NOMO-1 treated with DMSO at 0.1 percent for 48 hours (cell line): ENCODE data around the gene ZFYVE27.
"Not testable (repeated sequence)": the region's sequence is repeated elsewhere in the genome, so short reads cannot be mapped to it uniquely, and the experiment has no call there.

Source experiments
- DNase-seq: peaks from one replicate; lab custom pipeline; 2025; ENCODE audit not compliant: unreplicated experiment; lab: John Stamatoyannopoulos, UW

The ZFYVE27 gene

GRCh38 chr10:97736902-97737769 is at the start of gene ZFYVE27:
ZFYVE27 (plus strand) TSS chr10:97737128; CDS start chr10:97738478, 1,350 bp downstream.
- DNase-seq, result peak; percentile 88

GRCh38 chr10:97687785-97688781 is 48.8 kb upstream of the ZFYVE27 start:
- peak; percentile 10 for DNase-seq

- peak; percentile 4 for DNase-seq
Measured at GRCh38 chr10:97689559-97690020, 47.3 kb upstream of the ZFYVE27 start.

GRCh38 chr10:97690133-97690532 is 46.8 kb upstream of the ZFYVE27 start:
- no peak for DNase-seq

GRCh38 chr10:97698072-97698655 is 38.8 kb upstream of the ZFYVE27 start:
- DNase-seq, result not testable (repeated sequence)

- DNase-seq, result peak; percentile 78
Measured at GRCh38 chr10:97701438-97702069, 35.4 kb upstream of the ZFYVE27 start.

GRCh38 chr10:97703398-97704067 is 33.4 kb upstream of the ZFYVE27 start:
- DNase-seq, result no peak

GRCh38 chr10:97704341-97704740 is 32.6 kb upstream of the ZFYVE27 start:
- no peak for DNase-seq

GRCh38 chr10:97705006-97705670 is 31.8 kb upstream of the ZFYVE27 start:
- DNase-seq, result no peak

- no peak for DNase-seq
Measured at GRCh38 chr10:97707134-97707861, 29.6 kb upstream of the ZFYVE27 start.

GRCh38 chr10:97708167-97708566 is 28.8 kb upstream of the ZFYVE27 start:
- DNase-seq, result no peak

GRCh38 chr10:97708976-97709946 is 27.7 kb upstream of the ZFYVE27 start:
- DNase-seq, result peak; percentile 27

GRCh38 chr10:97711640-97712572 is 25.0 kb upstream of the ZFYVE27 start:
- DNase-seq, result no peak

GRCh38 chr10:97713339-97713825 is 23.5 kb upstream of the ZFYVE27 start, which contains the start of gene MARVELD1:
MARVELD1 (plus strand) TSS chr10:97713730; CDS start chr10:97713877, 147 bp downstream.
- peak; percentile 42 for DNase-seq

- DNase-seq, result peak; percentile 50
Measured at GRCh38 chr10:97713826-97714400, 23.0 kb upstream of the ZFYVE27 start.
